Skeletal muscle tissue (tissue), 4 donors: Measurements from ENCODE around the gene ZNF428. TPM values are rescaled to one million over a fixed set of nuclear protein-coding genes. Genes with fewer than 3 reads are reported as not detected.

Experiments used
- H3K27ac ChIP-seq: one replicate; pipeline ENCODE4 v1.7.0; 2013; ENCODE audit warnings: mild to moderate bottlenecking, low read depth, low read length, inconsistent platforms
- H3K27me3 ChIP-seq, 3 donors: one replicate each; pipeline ENCODE4 v1.7.0; 2013; ENCODE audit warnings: low read length in 3 of 3; ENCODE audit not compliant: control insufficient read depth in 3 of 3, insufficient read depth in 3 of 3
- H3K36me3 ChIP-seq, 3 donors: one replicate each; pipeline ENCODE4 v1.7.0; 2013; ENCODE audit warnings: low read length in 3 of 3; ENCODE audit not compliant: control insufficient read depth in 3 of 3, insufficient read depth in 3 of 3
- H3K4me1 ChIP-seq, 3 donors: one replicate each; pipeline ENCODE4 v1.7.0; 2013; ENCODE audit warnings: low read length in 3 of 3, mild to moderate bottlenecking in 3 of 3; ENCODE audit not compliant: control insufficient read depth in 3 of 3, insufficient read depth in 3 of 3
- H3K4me3 ChIP-seq, 3 donors: one replicate each; pipeline ENCODE4 v1.7.0; 2013; ENCODE audit warnings: low read length in 3 of 3
- H3K9ac ChIP-seq, 3 donors: one replicate each; pipeline ENCODE4 v1.7.0; 2013; ENCODE audit warnings: low read length in 3 of 3, mild to moderate bottlenecking in 3 of 3, moderate library complexity in 2 of 3, low read depth in 1 of 3
- H3K9me3 ChIP-seq, 3 donors: one replicate each; pipeline ENCODE4 v1.7.0; 2013; ENCODE audit warnings: low read length in 3 of 3; ENCODE audit not compliant: control insufficient read depth in 3 of 3
- total RNA-seq: library from RNA; depleted of rRNA; stranded (reverse); fragments of >200 nt; gene quantifications from one replicate; pipeline ENCODE4 v1.2.3, GENCODE V29; 2014
- donor health status: Osteomylitis.

ZNF428 gene
- 44.9 TPM for total RNA-seq

GRCh38 chr19:43619262-43620060 is at the start of gene ZNF428:
TSS of gene ZNF428 (minus strand) at chr19:43619629. CDS start at chr19:43614304, 5,325 bp downstream.
- H3K4me1 ChIP-seq: peaks cover 6 to 19% (median 13%) of the 10 kb centered on the region in 3 donors
- H3K27ac ChIP-seq: peak within 1 kb of the TSS; percentile 87
- peaks cover 0 to 3% (median 0%) of the 10 kb centered on the region in 3 donors for H3K36me3 ChIP-seq
- H3K27me3 ChIP-seq: no peaks in the 10 kb centered on the region
- H3K4me3 ChIP-seq: peak within 1 kb of the TSS; percentile 90 to 100 (median 99)
- no peaks in the 10 kb centered on the region for H3K9me3 ChIP-seq
- peak within 1 kb of the TSS; percentile 77 to 98 (median 92) for H3K9ac ChIP-seq

GRCh38 chr19:43668406-43669109 is 49.1 kb upstream of the ZNF428 start:
- peak overlapping the region; percentile 77 to 82 (median 78) for H3K9ac ChIP-seq
- peaks cover 10 to 15% (median 14%) of the 10 kb centered on the region in 3 donors for H3K4me1 ChIP-seq
- no peaks in the 10 kb centered on the region for H3K9me3 ChIP-seq
- peaks cover 2 to 7% (median 3%) of the 10 kb centered on the region in 3 donors for H3K36me3 ChIP-seq
- H3K4me3 ChIP-seq: peak overlapping the region; percentile 44 to 78 (median 72)
- H3K27ac ChIP-seq: peak overlapping the region; percentile 92
- peaks cover 4 to 31% (median 16%) of the 10 kb centered on the region in 3 donors for H3K27me3 ChIP-seq

GRCh38 chr19:43667876-43668405 is 48.5 kb upstream of the ZNF428 start:
- H3K36me3 ChIP-seq: peaks cover 2 to 7% (median 3%) of the 10 kb centered on the region in 3 donors
- peaks cover 10 to 15% (median 14%) of the 10 kb centered on the region in 3 donors for H3K4me1 ChIP-seq
- no peaks in the 10 kb centered on the region for H3K9me3 ChIP-seq
- peak overlapping the region in 1 of 3 donors; percentile 51 for H3K9ac ChIP-seq
- peak overlapping the region; percentile 92 for H3K27ac ChIP-seq
- H3K27me3 ChIP-seq: peaks cover 4 to 31% (median 16%) of the 10 kb centered on the region in 3 donors
- H3K4me3 ChIP-seq: peak overlapping the region; percentile 42 to 52 (median 52)

GRCh38 chr19:43667126-43667875 is 47.9 kb upstream of the ZNF428 start:
- Histone ChIP-seq H3K9ac (no peak overlapping the region), H3K9me3 (no peaks in the 10 kb centered on the region), H3K27me3 (peaks cover 4 to 31% (median 16%) of the 10 kb centered on the region in 3 donors), H3K4me3 (peak overlapping the region; percentile 42 to 52 (median 52)), H3K4me1 (peaks cover 10 to 17% (median 14%) of the 10 kb centered on the region in 3 donors), H3K27ac (peak overlapping the region; percentile 92), H3K36me3 (peaks cover 2 to 7% (median 3%) of the 10 kb centered on the region in 3 donors)

- H3K4me3 ChIP-seq: no peak overlapping the region
- H3K9ac ChIP-seq: no peak overlapping the region
- H3K27me3 ChIP-seq: peaks cover 4 to 19% (median 12%) of the 10 kb centered on the region in 3 donors
- no peak overlapping the region for H3K27ac ChIP-seq
- peaks cover 7 to 14% (median 11%) of the 10 kb centered on the region in 3 donors for H3K4me1 ChIP-seq
- H3K9me3 ChIP-seq: no peaks in the 10 kb centered on the region
- peaks cover 2 to 7% (median 3%) of the 10 kb centered on the region in 3 donors for H3K36me3 ChIP-seq
Observed at GRCh38 chr19:43664018-43664417, 44.6 kb upstream of the ZNF428 start.

GRCh38 chr19:43662487-43662886 is 43.1 kb upstream of the ZNF428 start:
- H3K9me3 ChIP-seq: peaks cover 2 to 6% (median 3%) of the 10 kb centered on the region in 3 donors
- H3K4me1 ChIP-seq: peaks cover under 1 to 9% (median 5%) of the 10 kb centered on the region in 3 donors
- H3K4me3 ChIP-seq: no peak overlapping the region
- peaks cover 4 to 9% (median 7%) of the 10 kb centered on the region in 3 donors for H3K27me3 ChIP-seq
- H3K9ac ChIP-seq: no peak overlapping the region
- H3K36me3 ChIP-seq: peaks cover 2 to 9% (median 5%) of the 10 kb centered on the region in 3 donors
- H3K27ac ChIP-seq: no peak overlapping the region

- Histone ChIP-seq H3K9me3 (peaks cover 2 to 6% (median 3%) of the 10 kb centered on the region in 3 donors), H3K4me1 (peaks cover 0 to 8% (median 0%) of the 10 kb centered on the region in 3 donors), H3K36me3 (peaks cover 0 to 9% (median 3%) of the 10 kb centered on the region in 3 donors), H3K4me3 (no peak overlapping the region), H3K27me3 (peaks cover 0 to 2% (median 0%) of the 10 kb centered on the region in 3 donors), H3K27ac (no peak overlapping the region), H3K9ac (no peak overlapping the region)
Observed at GRCh38 chr19:43660971-43661360, 41.5 kb upstream of the ZNF428 start.

- peaks cover 2 to 6% (median 3%) of the 10 kb centered on the region in 3 donors for H3K9me3 ChIP-seq
- H3K4me3 ChIP-seq: no peak overlapping the region
- H3K4me1 ChIP-seq: peaks cover 0 to 8% (median 0%) of the 10 kb centered on the region in 3 donors
- H3K27me3 ChIP-seq: peaks cover 0 to 2% (median 0%) of the 10 kb centered on the region in 3 donors
- peaks cover 2 to 9% (median 7%) of the 10 kb centered on the region in 3 donors for H3K36me3 ChIP-seq
- H3K27ac ChIP-seq: no peak overlapping the region
- H3K9ac ChIP-seq: no peak overlapping the region
Observed at GRCh38 chr19:43660301-43660970, 41.0 kb upstream of the ZNF428 start.

GRCh38 chr19:43658494-43658893 is 39.1 kb upstream of the ZNF428 start:
- Histone ChIP-seq H3K9me3 (peaks cover 2 to 6% (median 3%) of the 10 kb centered on the region in 3 donors), H3K4me1 (peaks cover 0 to 2% (median 0%) of the 10 kb centered on the region in 3 donors), H3K27ac (no peak overlapping the region), H3K36me3 (peaks cover 5 to 10% (median 6%) of the 10 kb centered on the region in 3 donors), H3K9ac (no peak overlapping the region), H3K27me3 (no peaks in the 10 kb centered on the region), H3K4me3 (no peak overlapping the region)
